ENCODE data around the gene FAM20A. TPM values are rescaled to one million over a fixed set of nuclear protein-coding genes. Genes with fewer than 3 reads are reported as not detected.

The FAM20A gene
- total and polyA plus RNA-seq, 2 of the 8 experiments (the other 6 are each of a cell fraction or from before 2014, with no cell fraction given), result 3.6 to 11.9 TPM

DNA sequence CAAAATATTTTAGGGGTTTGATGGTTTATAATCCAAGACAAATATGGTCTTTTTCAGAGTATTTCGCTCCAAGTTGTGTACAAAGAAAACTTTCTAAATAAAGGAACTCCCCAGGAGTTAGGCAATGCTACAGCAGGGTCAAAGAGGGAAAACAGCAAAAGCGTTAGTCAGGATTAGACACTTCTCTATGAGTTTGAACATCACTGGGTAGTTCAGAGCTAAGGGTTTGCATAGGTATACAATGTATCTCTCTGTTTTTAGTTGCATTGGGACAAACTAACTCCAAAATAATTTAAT is 34.8 kb downstream of the FAM20A start (continued):
- TF ChIP-seq POLR2AphosphoS5 (IDR thresholded peaks at IDR 0.05; ENCODE audit: low read depth, low read length) (no peak), SIRT6 (IDR thresholded peaks at IDR 0.05; ENCODE audit: low read length) (no peak), RFX5 (IDR thresholded peaks at IDR 0.05; ENCODE audit: borderline replicate concordance, low read depth, low read length) (no peak)
- TF ChIP-seq, protein P1, sequence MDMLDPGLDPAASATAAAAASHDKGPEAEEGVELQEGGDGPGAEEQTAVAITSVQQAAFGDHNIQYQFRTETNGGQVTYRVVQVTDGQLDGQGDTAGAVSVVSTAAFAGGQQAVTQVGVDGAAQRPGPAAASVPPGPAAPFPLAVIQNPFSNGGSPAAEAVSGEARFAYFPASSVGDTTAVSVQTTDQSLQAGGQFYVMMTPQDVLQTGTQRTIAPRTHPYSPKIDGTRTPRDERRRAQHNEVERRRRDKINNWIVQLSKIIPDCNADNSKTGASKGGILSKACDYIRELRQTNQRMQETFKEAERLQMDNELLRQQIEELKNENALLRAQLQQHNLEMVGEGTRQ (IDR thresholded peaks at IDR 0.05; ENCODE audit: low read length), result no peak
